Measurements from ENCODE around the gene OR11A1.

- TF ChIP-seq SIN3A (IDR thresholded peaks at IDR 0.05; ENCODE audit: borderline replicate concordance, low read depth, low read length) (no peak), USF2 (IDR thresholded peaks at IDR 0.05; ENCODE audit: borderline replicate concordance, low read depth, low read length) (no peak)
Measured at GRCh38 chr6:29442719-29443118, 14.2 kb downstream of the OR11A1 start.

Measured in SK-N-SH (cell line).